ENCODE measurements around the gene EIF2S2.

DNA sequence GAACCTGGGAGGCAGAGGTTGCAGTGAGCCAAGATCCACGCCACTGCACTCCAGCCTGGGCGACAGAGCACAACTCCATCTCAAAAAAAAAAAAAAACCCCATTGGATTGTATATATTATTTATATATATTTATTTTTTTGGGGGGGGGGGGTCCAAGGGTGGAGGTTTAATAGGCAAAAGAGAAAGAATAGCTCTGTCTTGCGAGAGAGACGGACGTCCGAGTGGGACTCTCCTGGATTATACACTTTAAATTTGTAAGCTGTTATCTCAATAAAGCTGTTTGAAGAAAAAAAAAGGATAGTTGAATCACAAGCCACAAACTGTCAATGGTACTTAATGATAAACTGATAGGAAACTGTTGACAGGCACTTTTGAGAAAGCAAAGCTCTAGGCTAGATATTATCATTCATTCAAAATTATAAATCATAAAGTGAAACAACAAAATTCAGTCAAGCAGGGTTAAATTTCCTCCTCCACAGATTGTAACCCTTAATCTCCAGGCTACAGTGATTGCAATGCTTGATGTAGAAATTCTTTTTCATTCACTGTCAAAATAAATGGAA lies 20.3 kb downstream of the EIF2S2 start:
- TF ChIP-seq EZH2 (IDR thresholded peaks at IDR 0.05; ENCODE audit: insufficient read depth, poor library complexity, severe bottlenecking): no peak
- TF ChIP-seq EZH2phosphoT487 (IDR thresholded peaks at IDR 0.05; ENCODE audit: insufficient read depth, low read depth): no peak

Data from GM23248 (cell line).